Adrenal gland (tissue), 12 donors: ENCODE measurements around the gene MAGI1. TPM values are rescaled to one million over a fixed set of nuclear protein-coding genes. Genes with fewer than 3 reads are reported as not detected.

ENCODE experiments used
- DNase-seq, 7 donors: peaks; one replicate each; pipeline ENCODE4 v3.0.0-alpha.2; 2019 to 2020
- H3K27ac ChIP-seq, 5 donors: fragments of 200-600 bp; sonication (generic) in 4 of 5; 1 replicate in 3 of 5; 2 replicates in 2 of 5; pipeline versions ENCODE4 v1.5.1 to v1.8.0; 2016 to 2020; ENCODE audit warnings: mild to moderate bottlenecking in 1 of 5
- H3K27me3 ChIP-seq: fragments of 200-600 bp; 2 replicates; pipeline ENCODE4 v1.8.0; 2021
- H3K36me3 ChIP-seq, 2 donors: fragments of 200-600 bp; replicated peaks in 1 of 2; 1 replicate in 1 of 2; 2 replicates in 1 of 2; pipeline versions ENCODE4 v1.5.1 to v1.8.0; 2018 to 2022
- H3K4me1 ChIP-seq, 2 donors: fragments of 200-600 bp; replicated peaks in 1 of 2; 1 replicate in 1 of 2; 2 replicates in 1 of 2; pipeline versions ENCODE4 v1.5.1 to v1.8.0; 2018 to 2021
- H3K4me3 ChIP-seq, 4 donors: fragments of 200-600 bp; sonication (generic) in 3 of 4; one replicate each; pipeline ENCODE4 v1.5.1; 2016 to 2018
- H3K9me3 ChIP-seq, 3 donors: fragments of 200-600 bp; sonication (generic) in 1 of 3; replicated peaks in 1 of 3; 1 replicate in 2 of 3; 2 replicates in 1 of 3; pipeline versions ENCODE4 v1.5.1 to v1.8.0; 2016 to 2021
- CTCF ChIP-seq, 6 experiments: fragments of 450-650 bp in 4 of 6; fragments of 200-600 bp in 2 of 6; sonication (generic) in 1 of 6; IDR thresholded peaks; 1 replicate in 5 of 6; 2 replicates in 1 of 6; pipeline versions ENCODE4 v1.5.1 to v1.8.0; 2016 to 2021; ENCODE audit warnings: antibody characterized with exemption in 6 of 6, mild to moderate bottlenecking in 2 of 6, moderate library complexity in 1 of 6
- POLR2A ChIP-seq, 2 donors: fragments of 450-650 bp; IDR thresholded peaks; one replicate each; pipeline ENCODE4 v1.6.1; 2017; ENCODE audit warnings: antibody characterized with exemption in 2 of 2, mild to moderate bottlenecking in 2 of 2, moderate library complexity in 1 of 2
- WGBS, 4 donors: extraction: QIAGEN DNeasy Blood & Tissue Kit in 2 of 4; methylation state at CpG; one replicate each; pipeline versions ENCODE4 v1.1.5 to v1.1.7; 2013 to 2017; 5-methylcytosine and 5-hydroxymethylcytosine counted together
- intact Hi-C, 2 donors: fragments of 100-400 bp; cut with DNase I; formaldehyde crosslinking; loops; one replicate each; pipeline versions ENCODE4 v1.14.1 to v1.15.0; 2022 to 2023
- polyA plus RNA-seq, 3 donors: library from polyadenylated mRNA; stranded (reverse); fragments of 200-250 nt in 2 of 3; fragments of 350-450 nt in 1 of 3; fragmentation: Illumina TruSeq in 1 of 3; extraction: RNeasy Lipid Tissue Mini Kit (QIAGEN cat#74804) in 1 of 3; gene quantifications; one replicate each; pipeline ENCODE4 v1.2.3, GENCODE V29; 2013 to 2014
- total RNA-seq, 9 donors: library from RNA; depleted of rRNA in 4 of 9; stranded (reverse); fragments of >200 nt in 4 of 9; fragments of 120-200 nt in 1 of 9; fragmentation: NEBNext Ultra II Directional in 1 of 9; extraction: Animal tissue kit (Norgen Biotek cat#: 25700) in 1 of 9; gene quantifications; one replicate each; pipeline versions ENCODE4 v1.1.0 to v1.2.4, GENCODE V29; 2013 to 2023
- donor health status: healthy with polysubstance abuse.
- donor health status: Bipolar disorder and iron deficiency.
- donor health status: DM: yes; HTN: yes; CAD: no.
- donor health status: DM: no; HTN: no; CAD: no.
- donor health status: DM: no; HTN: no; CAD: no.
- donor health status: DM: yes; HTN: yes; CAD: no.

Gene MAGI1
- total and polyA plus RNA-seq, 12 donors: 4.8 to 31.6 (median 18.5) TPM

- no peaks in the 10 kb centered on the region for H3K4me1 ChIP-seq
- DNase-seq: no peak
- H3K27me3 ChIP-seq: no peaks in the 10 kb centered on the region
- 90 to 92% (median 92%) methylated on average over 2 of the region's 2 CpGs for WGBS, 4 donors
- intact Hi-C loops: no loop called here
- H3K27ac ChIP-seq: no peak overlapping the region
- no peaks in the 10 kb centered on the region for H3K9me3 ChIP-seq
- TF ChIP-seq POLR2A (IDR thresholded peaks at IDR 0.05) (no peak), CTCF (IDR thresholded peaks at IDR 0.05) (no peak)
- H3K36me3 ChIP-seq: no peaks in the 10 kb centered on the region
- H3K4me3 ChIP-seq: no peak overlapping the region
These were observed 334.9 kb downstream of the MAGI1 start for GRCh38 chr3:65703820-65704219.

- DNase-seq: no peak
- Histone ChIP-seq H3K27me3 (no peaks in the 10 kb centered on the region), H3K4me3 (no peak overlapping the region), H3K4me1 (no peaks in the 10 kb centered on the region), H3K36me3 (no peaks in the 10 kb centered on the region), H3K9me3 (no peaks in the 10 kb centered on the region), H3K27ac (no peak overlapping the region)
- no peak for TF ChIP-seq POLR2A (IDR thresholded peaks at IDR 0.05)
- TF ChIP-seq CTCF (IDR thresholded peaks at IDR 0.05): no peak
- 89 to 91% (median 90%) methylated on average over 4 to 5 of the region's 5 CpGs for WGBS, 4 donors
- intact Hi-C loops: no loop called here
These were observed 335.7 kb downstream of the MAGI1 start for GRCh38 chr3:65703026-65703425.

- intact Hi-C loops: no loop called here
- Histone ChIP-seq H3K27ac (no peak overlapping the region), H3K36me3 (no peaks in the 10 kb centered on the region), H3K27me3 (no peaks in the 10 kb centered on the region), H3K4me3 (no peak overlapping the region), H3K9me3 (no peaks in the 10 kb centered on the region), H3K4me1 (no peaks in the 10 kb centered on the region)
- WGBS, 4 donors: 90 to 94% (median 91%) methylated on average over 2 of the region's 2 CpGs
- no peak for DNase-seq
- TF ChIP-seq CTCF (IDR thresholded peaks at IDR 0.05): no peak
- TF ChIP-seq POLR2A (IDR thresholded peaks at IDR 0.05): no peak
These were observed 336.5 kb downstream of the MAGI1 start for GRCh38 chr3:65702202-65702601.

GRCh38 chr3:65701516-65701915 is 337.2 kb downstream of the MAGI1 start:
- H3K9me3 ChIP-seq: no peaks in the 10 kb centered on the region
- WGBS, 4 donors: 97 to 100% (median 98%) methylated on average over 4 of the region's 4 CpGs
- TF ChIP-seq POLR2A (IDR thresholded peaks at IDR 0.05) (no peak), CTCF (IDR thresholded peaks at IDR 0.05) (no peak)
- DNase-seq: no peak
- no peaks in the 10 kb centered on the region for H3K27me3 ChIP-seq
- H3K36me3 ChIP-seq: no peaks in the 10 kb centered on the region
- intact Hi-C loops: no loop called here
- no peaks in the 10 kb centered on the region for H3K4me1 ChIP-seq
- H3K27ac ChIP-seq: no peak overlapping the region
- H3K4me3 ChIP-seq: no peak overlapping the region
